ENCODE measurements around the gene EPHA7.

Gene EPHA7

GRCh38 chr6:93398723-93399122 is 20.6 kb downstream of the EPHA7 start:
- H3K4me3 ChIP-seq (ENCODE audit: low read depth, low read length), result no peak overlapping the region
- DNase-seq (ENCODE audit: low read depth), result no peak

- DNase-seq (ENCODE audit: low read depth), result no peak
- H3K4me3 ChIP-seq (ENCODE audit: low read depth, low read length), result no peak overlapping the region
These were observed 24.9 kb downstream of the EPHA7 start for GRCh38 chr6:93394471-93394870.

- DNase-seq (ENCODE audit: low read depth), result no peak
- no peak overlapping the region for H3K4me3 ChIP-seq (ENCODE audit: low read depth, low read length)
These were observed 25.7 kb downstream of the EPHA7 start for GRCh38 chr6:93393554-93394074.

GRCh38 chr6:93392797-93393196 is 26.6 kb downstream of the EPHA7 start:
- no peak for DNase-seq (ENCODE audit: low read depth)
- H3K4me3 ChIP-seq (ENCODE audit: low read depth, low read length), result no peak overlapping the region

GRCh38 chr6:93391965-93392364 is 27.4 kb downstream of the EPHA7 start:
- DNase-seq (ENCODE audit: low read depth), result no peak
- no peak overlapping the region for H3K4me3 ChIP-seq (ENCODE audit: low read depth, low read length)

GRCh38 chr6:93389192-93389591 is 30.2 kb downstream of the EPHA7 start:
- no peak for DNase-seq (ENCODE audit: low read depth)

GRCh38 chr6:93388070-93388469 is 31.3 kb downstream of the EPHA7 start:
- H3K4me3 ChIP-seq (ENCODE audit: low read depth, low read length), result no peak overlapping the region
- DNase-seq (ENCODE audit: low read depth), result no peak

More at GRCh38 chr6:93389192-93389591, 30.2 kb downstream of the EPHA7 start:
- H3K4me3 ChIP-seq (ENCODE audit: low read depth, low read length), result no peak overlapping the region

GRCh38 chr6:93376026-93376540 is 43.3 kb downstream of the EPHA7 start:
- H3K4me3 ChIP-seq (ENCODE audit: low read depth, low read length), result no peak overlapping the region
- DNase-seq (ENCODE audit: low read depth), result no peak

- no peak overlapping the region for H3K4me3 ChIP-seq (ENCODE audit: low read depth, low read length)
These were observed 45.9 kb downstream of the EPHA7 start for GRCh38 chr6:93373445-93373844.

GRCh38 chr6:93371756-93372155 is 47.6 kb downstream of the EPHA7 start:
- no peak overlapping the region for H3K4me3 ChIP-seq (ENCODE audit: low read depth, low read length)
- no peak for DNase-seq (ENCODE audit: low read depth)

More at GRCh38 chr6:93373445-93373844, 45.9 kb downstream of the EPHA7 start:
- DNase-seq (ENCODE audit: low read depth), result no peak

- no peak overlapping the region for H3K4me3 ChIP-seq (ENCODE audit: low read depth, low read length)
- no peak for DNase-seq (ENCODE audit: low read depth)
These were observed 49.7 kb downstream of the EPHA7 start for GRCh38 chr6:93369586-93370134.

GRCh38 chr6:93366506-93366905 is 52.9 kb downstream of the EPHA7 start:
- no peak for DNase-seq (ENCODE audit: low read depth)
- H3K4me3 ChIP-seq (ENCODE audit: low read depth, low read length), result no peak overlapping the region

- H3K4me3 ChIP-seq (ENCODE audit: low read depth, low read length), result no peak overlapping the region
- no peak for DNase-seq (ENCODE audit: low read depth)
These were observed 53.9 kb downstream of the EPHA7 start for GRCh38 chr6:93365445-93365844.

- DNase-seq (ENCODE audit: low read depth), result no peak
- H3K4me3 ChIP-seq (ENCODE audit: low read depth, low read length), result no peak overlapping the region
These were observed 60.9 kb downstream of the EPHA7 start for GRCh38 chr6:93358435-93358834.

GRCh38 chr6:93352604-93353003 is 66.8 kb downstream of the EPHA7 start:
- no peak for DNase-seq (ENCODE audit: low read depth)
- H3K4me3 ChIP-seq (ENCODE audit: low read depth, low read length), result no peak overlapping the region

- no peak overlapping the region for H3K4me3 ChIP-seq (ENCODE audit: low read depth, low read length)
- DNase-seq (ENCODE audit: low read depth), result no peak
These were observed 68.1 kb downstream of the EPHA7 start for GRCh38 chr6:93351222-93351621.

- DNase-seq (ENCODE audit: low read depth), result no peak
- no peak overlapping the region for H3K4me3 ChIP-seq (ENCODE audit: low read depth, low read length)
These were observed 68.6 kb downstream of the EPHA7 start for GRCh38 chr6:93350774-93351173.

- no peak for DNase-seq (ENCODE audit: low read depth)
- no peak overlapping the region for H3K4me3 ChIP-seq (ENCODE audit: low read depth, low read length)
These were observed 75.0 kb downstream of the EPHA7 start for GRCh38 chr6:93344333-93344835.

- H3K4me3 ChIP-seq (ENCODE audit: low read depth, low read length), result no peak overlapping the region
- no peak for DNase-seq (ENCODE audit: low read depth)
These were observed 75.9 kb downstream of the EPHA7 start for GRCh38 chr6:93343476-93343875.

- no peak overlapping the region for H3K4me3 ChIP-seq (ENCODE audit: low read depth, low read length)
- DNase-seq (ENCODE audit: low read depth), result no peak
These were observed 77.3 kb downstream of the EPHA7 start for GRCh38 chr6:93341900-93342613.
